SK-N-SH (cell line): ENCODE data around the gene TRPC4. TPM values are rescaled to one million over a fixed set of nuclear protein-coding genes. Genes with fewer than 3 reads are reported as not detected.

Experiments used
- CTCF ChIA-PET: fragments of 300-600, 350-600 bp; formaldehyde crosslinking; extraction: SDS; loops from one replicate; lab custom pipeline; 2021; lab: Yijun Ruan, JAX
- POLR2A ChIA-PET: fragments of 350-600 bp; sonication (Branson Sonifier 250); formaldehyde crosslinking; extraction: SDS; loops from one replicate; lab custom pipeline; 2020; ENCODE audit warnings: antibody characterized with exemption, inconsistent platforms; lab: Yijun Ruan, JAX
- DNase-seq: peaks from one replicate; pipeline ENCODE4 v3.0.0; 2012
- H2AFZ ChIP-seq: fragments of 200-600 bp; sonication (generic); 2 replicates; pipeline ENCODE4 v1.8.1; 2016; ENCODE audit warnings: antibody characterized with exemption, mild to moderate bottlenecking, low read depth
- H3F3A ChIP-seq: fragments of 200-600 bp; sonication (generic); replicated peaks from 2 replicates; pipeline ENCODE3; 2016; ENCODE audit warnings: antibody characterized with exemption, mild to moderate bottlenecking; ENCODE audit not compliant: insufficient read depth
- H3K27ac ChIP-seq, 2 experiments: fragments of 200-500 bp in 1 of 2; fragments of 200-600 bp in 1 of 2; sonication (Bioruptor generic) in 1 of 2; sonication (generic), shearing (Covaris generic) in 1 of 2; 2 replicates each; pipeline versions ENCODE4 v1.5.1 to v1.6.1; 2014 to 2016; ENCODE audit warnings: low read depth in 2 of 2, inconsistent platforms in 1 of 2, low read length in 1 of 2, mild to moderate bottlenecking in 1 of 2, mixed read lengths in 1 of 2
- H3K27me3 ChIP-seq: fragments of 200-600 bp; sonication (generic), shearing (Covaris generic); 2 replicates; pipeline ENCODE4 v1.6.1; 2016; ENCODE audit warnings: mixed run types; ENCODE audit not compliant: insufficient read depth
- H3K36me3 ChIP-seq, 2 experiments: fragments of 200-500 bp in 1 of 2; fragments of 200-600 bp in 1 of 2; sonication (Bioruptor generic) in 1 of 2; sonication (generic) in 1 of 2; replicated peaks in 1 of 2; 2 replicates each; pipeline versions ENCODE3 to v1.5.1; 2014 to 2016; ENCODE audit warnings: low read length in 1 of 2, mild to moderate bottlenecking in 1 of 2; ENCODE audit not compliant: insufficient read depth in 2 of 2, control insufficient read depth in 1 of 2
- H3K4me1 ChIP-seq, 2 experiments: fragments of 200-500 bp in 1 of 2; fragments of 200-600 bp in 1 of 2; sonication (Bioruptor generic) in 1 of 2; sonication (generic), shearing (Covaris generic) in 1 of 2; 2 replicates each; pipeline versions ENCODE4 v1.5.1 to v1.6.1; 2014 to 2016; ENCODE audit warnings: low read depth in 1 of 2, low read length in 1 of 2, mixed run types in 1 of 2; ENCODE audit not compliant: insufficient read depth in 2 of 2, control insufficient read depth in 1 of 2
- H3K4me2 ChIP-seq: fragments of 200-600 bp; sonication (generic), shearing (Covaris generic); 2 replicates; pipeline ENCODE4 v1.6.1; 2017; ENCODE audit warnings: mixed run types
- H3K4me3 ChIP-seq, 2 experiments: fragments of 200-500 bp in 1 of 2; fragments of 200-600 bp in 1 of 2; sonication (Bioruptor generic) in 1 of 2; sonication (generic), shearing (Covaris generic) in 1 of 2; 2 replicates each; pipeline versions ENCODE4 v1.5.1 to v1.8.1; 2014 to 2016; ENCODE audit warnings: low read depth in 2 of 2, inconsistent platforms in 1 of 2, low read length in 1 of 2, mild to moderate bottlenecking in 1 of 2, mixed read lengths in 1 of 2, moderate library complexity in 1 of 2
- H3K79me2 ChIP-seq: fragments of 200-600 bp; sonication (generic); 2 replicates; pipeline ENCODE4 v1.8.1; 2017; ENCODE audit warnings: mild to moderate bottlenecking; ENCODE audit not compliant: insufficient read depth
- H3K9ac ChIP-seq: fragments of 200-600 bp; sonication (generic); 2 replicates; pipeline ENCODE4 v1.6.1; 2017; ENCODE audit warnings: mixed run types
- H3K9me2 ChIP-seq: fragments of 200-600 bp; sonication (generic); 2 replicates; pipeline ENCODE4 v1.6.1; 2017; ENCODE audit warnings: mixed run types
- H3K9me3 ChIP-seq: fragments of 200-600 bp; sonication (generic); 2 replicates; pipeline ENCODE4 v1.6.1; 2017; ENCODE audit warnings: mixed run types, mild to moderate bottlenecking, moderate library complexity
- H4K20me1 ChIP-seq: fragments of 200-600 bp; sonication (generic); 2 replicates; pipeline ENCODE4 v1.6.1; 2017; ENCODE audit warnings: mild to moderate bottlenecking, mixed run types; ENCODE audit not compliant: insufficient read depth
- CHD2 ChIP-seq: fragments of 150-350 bp; IDR thresholded peaks from 2 replicates; pipeline ENCODE4 v1.6.1; 2018; ENCODE audit warnings: low read length; ENCODE audit not compliant: partially characterized antibody
- FOSL2 ChIP-seq: IDR thresholded peaks from 2 replicates; pipeline ENCODE4 v1.4.0; 2012; ENCODE audit warnings: low read depth, mild to moderate bottlenecking, moderate library complexity, borderline replicate concordance
- FOXJ3 ChIP-seq: sonication (generic); formaldehyde crosslinking; IDR thresholded peaks from 2 replicates; pipeline ENCODE4 v1.5.1; 2020; ENCODE audit warnings: mild to moderate bottlenecking, missing genetic modification reagents
- GATA2 ChIP-seq: sonication (generic); formaldehyde crosslinking; IDR thresholded peaks from 2 replicates; pipeline ENCODE4 v1.5.0; 2020; ENCODE audit warnings: mild to moderate bottlenecking, missing genetic modification reagents
- JUND ChIP-seq: IDR thresholded peaks from 2 replicates; pipeline ENCODE4 v1.4.0; 2012
- MAX ChIP-seq: IDR thresholded peaks from 2 replicates; pipeline ENCODE4 v1.4.0; 2012; ENCODE audit warnings: low read depth
- NFIC ChIP-seq: IDR thresholded peaks from 2 replicates; pipeline ENCODE4 v1.4.0; 2012; ENCODE audit warnings: borderline replicate concordance
- NRF1 ChIP-seq: IDR thresholded peaks from 2 replicates; pipeline ENCODE4 v1.6.1; 2012; ENCODE audit warnings: low read depth, mild to moderate bottlenecking, low read length
- PBX3 ChIP-seq: IDR thresholded peaks from 2 replicates; pipeline ENCODE4; 2012
- POLR2AphosphoS5 ChIP-seq: IDR thresholded peaks from 2 replicates; pipeline ENCODE4 v1.6.1; 2012; ENCODE audit warnings: low read depth, low read length
- RAD21 ChIP-seq: IDR thresholded peaks from 2 replicates; pipeline ENCODE4 v1.6.1; 2012; ENCODE audit warnings: mild to moderate bottlenecking, low read length
- RCOR1 ChIP-seq: fragments of 150-350 bp; IDR thresholded peaks from 2 replicates; pipeline ENCODE4 v1.6.1; 2017; ENCODE audit warnings: antibody characterized with exemption, low read length
- RFX5 ChIP-seq: IDR thresholded peaks from 2 replicates; pipeline ENCODE4 v1.6.1; 2012; ENCODE audit warnings: mild to moderate bottlenecking, improper control_type of control experiment, low read length
- SIN3A ChIP-seq: IDR thresholded peaks from 2 replicates; pipeline ENCODE4 v1.6.1; 2012; ENCODE audit warnings: low read depth, mild to moderate bottlenecking, low read length, moderate library complexity, borderline replicate concordance
- TEAD4 ChIP-seq: IDR thresholded peaks from 2 replicates; pipeline ENCODE4 v1.4.0; 2012; ENCODE audit warnings: mild to moderate bottlenecking, borderline replicate concordance; ENCODE audit not compliant: insufficient read depth
- WGBS: methylation state at CpG from one replicate; pipeline ENCODE4 v1.1.6; 2017; ENCODE audit warnings: low lambda C conversion rate; 5-methylcytosine and 5-hydroxymethylcytosine counted together
- polyA plus RNA-seq, 3 experiments: library from polyadenylated mRNA; depleted of rRNA; stranded (reverse); fragments of >200 nt; gene quantifications; 2 replicates each; pipeline ENCODE4 v1.2.3, GENCODE V29; 2012
- TF ChIP-seq, protein P1 (sequence below): IDR thresholded peaks from 2 replicates; pipeline ENCODE4 v1.4.0; 2012; ENCODE audit warnings: low read depth, borderline replicate concordance
- TF ChIP-seq, protein P2 (sequence below): fragments of 200-600 bp; sonication (generic); IDR thresholded peaks from 2 replicates; pipeline ENCODE4 v1.6.1; 2017; ENCODE audit warnings: antibody characterized with exemption, mild to moderate bottlenecking, moderate library complexity
- TF ChIP-seq, protein P3 (sequence below): fragments of 150-350 bp; IDR thresholded peaks from 2 replicates; pipeline ENCODE4 v1.6.1; 2016; ENCODE audit warnings: mild to moderate bottlenecking, low read depth, low read length
- TF ChIP-seq, protein P4 (sequence below): fragments of 150-350 bp; IDR thresholded peaks from 2 replicates; pipeline ENCODE4 v1.6.1; 2017; ENCODE audit warnings: antibody characterized with exemption, low read length, low read depth, borderline replicate concordance

Gene TRPC4
- polyA plus RNA-seq, 1 of the 3 experiments (the other 2 are of a cell fraction) = not detected

- CTCF ChIA-PET = interaction anchor here (0.8 kb wide), 1 partner anchor 14 kb away, joined by 3 read pairs; no protein-coding TSS in a partner anchor
Measured at GRCh38 chr13:37706041-37706440, 163.5 kb downstream of the TRPC4 start.

DNA sequence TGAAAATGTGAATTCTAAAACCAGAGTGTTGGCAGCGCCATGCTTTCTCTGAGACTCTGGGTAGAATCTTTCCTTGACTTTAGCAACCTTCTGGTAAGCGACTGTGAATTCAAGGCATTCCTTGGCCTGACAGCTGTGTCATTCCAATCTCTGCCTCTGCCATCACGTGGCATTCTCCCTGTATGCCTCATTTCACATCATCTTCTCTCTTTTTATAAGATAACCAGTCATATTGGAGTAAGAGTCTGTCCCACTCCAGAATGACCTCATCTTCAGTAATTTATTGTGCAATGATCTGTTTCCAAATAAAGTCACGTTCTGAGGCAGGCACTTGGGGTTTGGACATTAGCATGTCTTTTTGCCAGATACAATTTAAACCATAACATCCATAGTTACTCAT lies 167.6 kb downstream of the TRPC4 start:
- Histone ChIP-seq H3F3A (no peaks in the 10 kb centered on the region), H3K4me1 (peaks cover 0 to 11% of the 10 kb centered on the region in 2 experiments; a peak in 1 of 4 replicates), H3K27ac (peak overlapping the region in 1 of 2 experiments; percentile 44; a peak in 2 of 4 replicates), H3K9me2 (no peaks in the 10 kb centered on the region), H3K79me2 (no peaks in the 10 kb centered on the region), H4K20me1 (no peaks in the 10 kb centered on the region), H3K9ac (no peak overlapping the region; the same call in 1 of the 2 replicates), H3K4me3 (no peak overlapping the region), H3K4me2 (no peak overlapping the region), H3K27me3 (no peaks in the 10 kb centered on the region), H2AFZ (no peak overlapping the region), H3K36me3 (no peaks in the 10 kb centered on the region), H3K9me3 (no peaks in the 10 kb centered on the region)
- CTCF ChIA-PET = no interaction called here
- no peak for DNase-seq
- WGBS = 6% methylated on average over 4 of the region's 4 CpGs
- POLR2A ChIA-PET = no interaction called here
- TF ChIP-seq, protein P1, sequence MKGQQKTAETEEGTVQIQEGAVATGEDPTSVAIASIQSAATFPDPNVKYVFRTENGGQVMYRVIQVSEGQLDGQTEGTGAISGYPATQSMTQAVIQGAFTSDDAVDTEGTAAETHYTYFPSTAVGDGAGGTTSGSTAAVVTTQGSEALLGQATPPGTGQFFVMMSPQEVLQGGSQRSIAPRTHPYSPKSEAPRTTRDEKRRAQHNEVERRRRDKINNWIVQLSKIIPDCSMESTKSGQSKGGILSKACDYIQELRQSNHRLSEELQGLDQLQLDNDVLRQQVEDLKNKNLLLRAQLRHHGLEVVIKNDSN = peak; percentile 39; the same call in 1 of the 2 replicates
- TF ChIP-seq POLR2AphosphoS5 (no peak), MAX (0 out of 2 replicates have a peak, but pooled peaks have one; percentile 27), NRF1 (no peak), CHD2 (no peak), PBX3 (0 out of 2 replicates have a peak, but pooled peaks have one; percentile 38), FOXJ3 (CRISPR knock-in tag) (no peak), TEAD4 (no peak), NFIC (no peak), RAD21 (no peak)
- TF ChIP-seq, protein P2, sequence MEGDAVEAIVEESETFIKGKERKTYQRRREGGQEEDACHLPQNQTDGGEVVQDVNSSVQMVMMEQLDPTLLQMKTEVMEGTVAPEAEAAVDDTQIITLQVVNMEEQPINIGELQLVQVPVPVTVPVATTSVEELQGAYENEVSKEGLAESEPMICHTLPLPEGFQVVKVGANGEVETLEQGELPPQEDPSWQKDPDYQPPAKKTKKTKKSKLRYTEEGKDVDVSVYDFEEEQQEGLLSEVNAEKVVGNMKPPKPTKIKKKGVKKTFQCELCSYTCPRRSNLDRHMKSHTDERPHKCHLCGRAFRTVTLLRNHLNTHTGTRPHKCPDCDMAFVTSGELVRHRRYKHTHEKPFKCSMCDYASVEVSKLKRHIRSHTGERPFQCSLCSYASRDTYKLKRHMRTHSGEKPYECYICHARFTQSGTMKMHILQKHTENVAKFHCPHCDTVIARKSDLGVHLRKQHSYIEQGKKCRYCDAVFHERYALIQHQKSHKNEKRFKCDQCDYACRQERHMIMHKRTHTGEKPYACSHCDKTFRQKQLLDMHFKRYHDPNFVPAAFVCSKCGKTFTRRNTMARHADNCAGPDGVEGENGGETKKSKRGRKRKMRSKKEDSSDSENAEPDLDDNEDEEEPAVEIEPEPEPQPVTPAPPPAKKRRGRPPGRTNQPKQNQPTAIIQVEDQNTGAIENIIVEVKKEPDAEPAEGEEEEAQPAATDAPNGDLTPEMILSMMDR = no peak

More at GRCh38 chr13:37706041-37706440, 163.5 kb downstream of the TRPC4 start:
- TF ChIP-seq, protein P3, sequence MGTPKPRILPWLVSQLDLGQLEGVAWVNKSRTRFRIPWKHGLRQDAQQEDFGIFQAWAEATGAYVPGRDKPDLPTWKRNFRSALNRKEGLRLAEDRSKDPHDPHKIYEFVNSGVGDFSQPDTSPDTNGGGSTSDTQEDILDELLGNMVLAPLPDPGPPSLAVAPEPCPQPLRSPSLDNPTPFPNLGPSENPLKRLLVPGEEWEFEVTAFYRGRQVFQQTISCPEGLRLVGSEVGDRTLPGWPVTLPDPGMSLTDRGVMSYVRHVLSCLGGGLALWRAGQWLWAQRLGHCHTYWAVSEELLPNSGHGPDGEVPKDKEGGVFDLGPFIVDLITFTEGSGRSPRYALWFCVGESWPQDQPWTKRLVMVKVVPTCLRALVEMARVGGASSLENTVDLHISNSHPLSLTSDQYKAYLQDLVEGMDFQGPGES = no peak
- TF ChIP-seq PBX3 = no peak
- TF ChIP-seq NFIC = no peak
- TF ChIP-seq FOSL2 = no peak
- no peak for TF ChIP-seq CHD2
- TF ChIP-seq, protein P4, sequence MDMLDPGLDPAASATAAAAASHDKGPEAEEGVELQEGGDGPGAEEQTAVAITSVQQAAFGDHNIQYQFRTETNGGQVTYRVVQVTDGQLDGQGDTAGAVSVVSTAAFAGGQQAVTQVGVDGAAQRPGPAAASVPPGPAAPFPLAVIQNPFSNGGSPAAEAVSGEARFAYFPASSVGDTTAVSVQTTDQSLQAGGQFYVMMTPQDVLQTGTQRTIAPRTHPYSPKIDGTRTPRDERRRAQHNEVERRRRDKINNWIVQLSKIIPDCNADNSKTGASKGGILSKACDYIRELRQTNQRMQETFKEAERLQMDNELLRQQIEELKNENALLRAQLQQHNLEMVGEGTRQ = no peak
- no peak for TF ChIP-seq JUND
- TF ChIP-seq RFX5 = no peak
- TF ChIP-seq RAD21 = no peak
- no peak for TF ChIP-seq POLR2AphosphoS5
- no peak for TF ChIP-seq SIN3A
- TF ChIP-seq GATA2 = no peak
- TF ChIP-seq TEAD4 = no peak
- no peak for TF ChIP-seq RCOR1
- Histone ChIP-seq H2AFZ (no peak overlapping the region), H3F3A (no peaks in the 10 kb centered on the region), H3K36me3 (no peaks in the 10 kb centered on the region), H3K4me1 (peaks cover 0 to 8% of the 10 kb centered on the region in 2 experiments; a peak in 1 of 4 replicates), H3K27ac (no peak overlapping the region), H3K9me3 (no peaks in the 10 kb centered on the region), H3K9me2 (no peaks in the 10 kb centered on the region), H3K79me2 (no peaks in the 10 kb centered on the region), H3K4me2 (no peak overlapping the region), H3K27me3 (no peaks in the 10 kb centered on the region), H3K9ac (no peak overlapping the region), H4K20me1 (no peaks in the 10 kb centered on the region), H3K4me3 (no peak overlapping the region)
- DNase-seq = no peak
- POLR2A ChIA-PET = no interaction called here
- WGBS = 44% methylated on average over 2 of the region's 2 CpGs
